Smooth muscle cell (in vitro differentiated cells): Measurements from ENCODE around the gene RNF26. TPM values are rescaled to one million over a fixed set of nuclear protein-coding genes. Genes with fewer than 3 reads are reported as not detected.
A peak's percentile ranks its signal among the peaks of the same experiment; 100 is the strongest.

ENCODE experiments used
- DNase-seq: peaks from one replicate; lab custom pipeline; 2025; ENCODE audit not compliant: unreplicated experiment; lab: John Stamatoyannopoulos, UW
- H2AFZ ChIP-seq: fragments of 200-600 bp; sonication (generic); 2 replicates; pipeline ENCODE4 v1.6.0; 2016; ENCODE audit warnings: antibody characterized with exemption, low read depth, mild to moderate bottlenecking
- H3F3A ChIP-seq: fragments of 200-600 bp; sonication (generic); 2 replicates; pipeline ENCODE4 v1.6.0; 2017; ENCODE audit warnings: antibody characterized with exemption, low read depth
- H3K27ac ChIP-seq: fragments of 200-600 bp; sonication (generic); 2 replicates; pipeline ENCODE4 v1.5.1; 2016; ENCODE audit warnings: low read depth, mild to moderate bottlenecking
- H3K27me3 ChIP-seq: fragments of 200-600 bp; sonication (generic); 2 replicates; pipeline ENCODE4 v1.6.1; 2016; ENCODE audit warnings: low read depth, mild to moderate bottlenecking
- H3K36me3 ChIP-seq: fragments of 200-600 bp; sonication (generic); 2 replicates; pipeline ENCODE4 v1.5.1; 2016; ENCODE audit warnings: low read depth
- H3K4me1 ChIP-seq: fragments of 200-600 bp; sonication (generic); 2 replicates; pipeline ENCODE4 v1.5.1; 2016; ENCODE audit warnings: low read depth
- H3K4me2 ChIP-seq: fragments of 200-600 bp; sonication (generic); 2 replicates; pipeline ENCODE4 v1.6.0; 2016; ENCODE audit warnings: mild to moderate bottlenecking
- H3K4me3 ChIP-seq: fragments of 200-600 bp; sonication (generic); 2 replicates; pipeline ENCODE4 v1.5.1; 2016; ENCODE audit warnings: mild to moderate bottlenecking
- H3K79me2 ChIP-seq: fragments of 200-600 bp; sonication (generic); 2 replicates; pipeline ENCODE4 v1.6.0; 2016; ENCODE audit warnings: low read depth, mild to moderate bottlenecking
- H3K9ac ChIP-seq: fragments of 200-600 bp; sonication (generic); 2 replicates; pipeline ENCODE4 v1.6.0; 2016; ENCODE audit warnings: low read depth
- H3K9me3 ChIP-seq: fragments of 200-600 bp; sonication (generic); replicated peaks from 2 replicates; pipeline ENCODE4 v1.5.1; 2016; ENCODE audit warnings: low read depth
- H4K20me1 ChIP-seq: fragments of 200-600 bp; sonication (generic); 2 replicates; pipeline ENCODE4 v1.6.0; 2016; ENCODE audit warnings: low read depth
- CTCF ChIP-seq: fragments of 200-600 bp; sonication (generic); IDR thresholded peaks from 2 replicates; pipeline ENCODE4 v1.5.1; 2017; ENCODE audit warnings: borderline replicate concordance, mild to moderate bottlenecking, antibody characterized with exemption; ENCODE audit not compliant: insufficient read depth, poor library complexity, severe bottlenecking
- WGBS: methylation state at CpG from one replicate; pipeline ENCODE4 v1.1.7; 2016; ENCODE audit warnings: low lambda C conversion rate; 5-methylcytosine and 5-hydroxymethylcytosine counted together
- polyA plus RNA-seq: library from polyadenylated mRNA; unstranded; fragments of >200 nt; fragmentation: Nextera tagmentation; extraction: Ambion mirVana; gene quantifications from 2 replicates; pipeline ENCODE4 v1.2.1, GENCODE V29; 2016
- total RNA-seq: library from RNA; depleted of rRNA; stranded (reverse); fragments of >200 nt; gene quantifications from 2 replicates; pipeline ENCODE4 v1.2.3, GENCODE V29; 2014

Gene RNF26
- total and polyA plus RNA-seq, 2 experiments from 2014 or later, result 14.6 to 63.1 TPM

DNA sequence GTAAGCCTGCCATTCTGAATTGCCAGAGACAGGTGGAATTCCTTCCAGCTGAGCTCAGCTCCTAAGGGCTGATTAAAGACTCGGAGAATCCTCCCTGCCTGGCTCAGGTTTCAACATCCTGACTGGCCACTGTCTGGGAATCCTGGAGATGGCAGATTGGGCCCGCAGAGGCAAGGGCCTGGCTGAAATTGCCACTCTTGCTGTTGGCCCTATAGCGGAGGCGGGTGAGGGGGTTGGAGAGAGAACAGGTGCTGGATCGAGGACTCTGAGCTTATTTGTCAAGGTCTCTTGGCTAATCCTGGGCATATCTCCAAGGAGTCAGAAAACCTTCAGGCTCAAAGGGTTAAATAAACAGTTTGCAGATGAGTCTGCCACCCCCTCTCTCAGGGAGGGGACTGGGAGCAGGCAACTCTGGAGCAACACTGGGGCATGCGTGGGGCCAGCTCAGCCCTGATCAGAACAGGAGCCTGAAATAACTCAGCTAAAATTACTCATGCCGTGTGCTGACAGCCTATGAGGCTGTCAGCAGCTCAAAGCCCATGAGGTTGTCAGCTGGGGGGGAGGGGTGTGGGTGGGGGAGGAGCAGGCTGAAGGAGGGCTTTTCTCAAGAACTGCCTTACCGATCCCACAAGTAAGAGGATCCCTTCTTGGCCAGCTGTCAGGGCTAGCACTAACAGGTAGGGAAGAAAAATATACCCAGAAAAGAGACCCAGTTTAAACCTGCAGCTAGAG lies 26.9 kb downstream of the RNF26 start:
- H3K36me3 ChIP-seq, result no peaks in the 10 kb centered on the region
- peak overlapping the region; percentile 79 for H3K27ac ChIP-seq
- WGBS, result 5% methylated on average over 8 of the region's 8 CpGs
- H2AFZ ChIP-seq, result no peak overlapping the region
- no peaks in the 10 kb centered on the region for H3K9me3 ChIP-seq
- no peaks in the 10 kb centered on the region for H3K27me3 ChIP-seq
- peaks cover 4% of the 10 kb centered on the region for H3F3A ChIP-seq
- peak overlapping the region; percentile 15 for H3K9ac ChIP-seq
- no peak for DNase-seq
- H3K4me3 ChIP-seq, result peak overlapping the region; percentile 7
- no peaks in the 10 kb centered on the region for H4K20me1 ChIP-seq
- no peak for TF ChIP-seq CTCF
- H3K79me2 ChIP-seq, result no peaks in the 10 kb centered on the region
- H3K4me2 ChIP-seq, result peak overlapping the region; percentile 13
- H3K4me1 ChIP-seq, result peaks cover 22% of the 10 kb centered on the region

DNA sequence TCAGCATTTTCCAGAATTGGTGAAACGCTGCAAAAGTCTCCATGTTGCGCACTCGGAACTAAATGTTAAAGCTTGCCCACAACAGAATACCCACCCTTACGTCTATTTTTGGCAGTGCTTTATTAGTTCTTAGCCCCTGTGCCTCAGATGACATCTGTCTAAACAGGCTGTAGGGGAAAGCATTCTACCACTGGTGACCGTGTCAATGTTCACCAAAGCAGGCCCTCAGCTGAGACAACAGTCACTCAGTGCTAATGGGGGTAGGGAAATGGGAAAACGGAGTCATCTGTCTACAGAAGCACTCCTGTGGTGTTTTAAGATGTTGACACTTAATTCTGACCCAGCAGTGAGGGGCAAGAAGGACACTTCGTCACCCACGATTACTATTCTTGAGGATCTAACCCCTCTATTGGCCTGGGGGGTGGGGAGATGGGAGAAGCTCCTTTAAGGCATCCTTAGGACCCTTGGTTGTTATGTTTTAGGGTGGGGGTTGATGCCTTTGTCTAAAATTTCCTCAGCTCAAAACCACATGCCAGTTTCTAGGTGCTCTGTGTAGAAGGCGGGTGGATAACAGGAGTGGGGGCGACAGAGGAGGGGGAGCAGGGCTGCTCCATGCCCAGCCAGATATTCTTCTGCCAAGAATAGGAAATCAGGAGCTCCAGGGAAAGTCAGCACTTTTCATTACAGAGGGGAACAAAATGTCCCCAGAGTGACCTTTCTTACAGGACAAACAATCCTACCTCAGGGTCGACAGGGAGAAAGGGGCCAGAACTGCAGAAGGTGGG lies 27.8 kb downstream of the RNF26 start:
- no peak for TF ChIP-seq CTCF
- Histone ChIP-seq H3K9me3 (no peaks in the 10 kb centered on the region), H3K4me2 (peak overlapping the region; percentile 13), H3K9ac (no peak overlapping the region), H4K20me1 (no peaks in the 10 kb centered on the region), H3K27ac (peak overlapping the region; percentile 79), H3K4me1 (peaks cover 17% of the 10 kb centered on the region), H3K79me2 (no peaks in the 10 kb centered on the region), H3F3A (peaks cover 4% of the 10 kb centered on the region), H3K27me3 (no peaks in the 10 kb centered on the region), H2AFZ (no peak overlapping the region), H3K36me3 (no peaks in the 10 kb centered on the region), H3K4me3 (peak overlapping the region; percentile 7)
- no peak for DNase-seq
- 65% methylated on average over 11 of the region's 11 CpGs for WGBS

DNA sequence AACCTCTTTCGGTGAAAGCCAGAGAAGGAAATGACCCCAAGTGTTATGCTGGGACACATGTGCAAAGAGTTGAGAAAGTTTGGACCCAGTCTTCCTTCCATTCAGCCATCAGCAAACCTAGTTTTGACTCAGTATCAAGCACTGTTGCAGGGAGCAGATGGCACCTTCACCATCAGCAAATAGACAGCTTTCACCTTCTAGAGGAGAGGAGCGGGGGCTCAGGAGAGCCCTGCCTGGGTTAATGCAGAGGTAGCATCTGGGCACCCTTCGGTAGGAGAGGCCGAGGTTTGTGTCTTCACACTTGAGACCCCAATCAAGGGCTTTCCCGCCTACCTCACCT lies 28.4 kb downstream of the RNF26 start:
- peaks cover 4% of the 10 kb centered on the region for H3F3A ChIP-seq
- H4K20me1 ChIP-seq, result no peaks in the 10 kb centered on the region
- no peaks in the 10 kb centered on the region for H3K36me3 ChIP-seq
- no peaks in the 10 kb centered on the region for H3K79me2 ChIP-seq
- H3K9me3 ChIP-seq, result no peaks in the 10 kb centered on the region
- no peak overlapping the region for H3K9ac ChIP-seq
- H3K4me3 ChIP-seq, result no peak overlapping the region
- H3K27ac ChIP-seq, result no peak overlapping the region
- 97% methylated on average over 5 of the region's 5 CpGs for WGBS
- TF ChIP-seq CTCF, result no peak
- DNase-seq, result no peak
- H3K27me3 ChIP-seq, result no peaks in the 10 kb centered on the region
- peaks cover 17% of the 10 kb centered on the region for H3K4me1 ChIP-seq
- H3K4me2 ChIP-seq, result no peak overlapping the region
- no peak overlapping the region for H2AFZ ChIP-seq
